ENCODE measurements around the gene SMIM30.

SMIM30 gene

DNA sequence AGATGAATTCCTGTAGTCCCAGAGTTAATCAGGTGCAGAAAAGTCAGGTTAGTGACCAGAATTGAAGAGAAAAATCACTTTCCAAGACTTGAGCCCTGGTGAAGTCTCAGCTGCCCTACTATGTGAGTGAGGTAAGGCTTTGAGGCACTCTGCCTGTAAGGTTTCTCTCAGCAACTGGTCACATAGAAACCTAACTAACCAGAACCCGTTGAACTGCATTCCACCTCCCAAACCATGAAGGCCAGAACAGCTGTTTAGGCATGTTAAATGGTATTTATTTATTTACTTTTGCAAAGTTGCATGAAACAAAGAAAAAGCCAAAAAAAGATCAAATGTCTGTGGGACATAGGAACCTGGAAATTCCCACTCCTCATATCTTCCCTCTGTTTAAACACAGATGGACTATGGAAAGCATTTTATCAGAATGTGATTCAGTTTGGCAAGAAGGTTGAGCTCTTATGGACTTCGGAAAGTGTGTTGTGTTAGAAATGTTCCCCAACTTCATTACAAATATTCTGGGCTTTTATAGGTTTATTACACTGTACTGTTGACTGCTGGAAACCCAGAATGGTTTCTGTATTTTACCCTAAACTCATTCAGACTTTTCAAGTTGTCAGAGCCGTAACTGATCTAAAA is 19.0 kb downstream of the SMIM30 start:
- Histone ChIP-seq H3K4me2 (ENCODE audit: low read depth, low read length) (no peak overlapping the region), H3K9me3 (replicated peaks; ENCODE audit: insufficient read depth, low read length) (no peaks in the 10 kb centered on the region), H3K36me3 (replicated peaks; ENCODE audit: insufficient read depth, low read length) (no peaks in the 10 kb centered on the region), H2AFZ (ENCODE audit: low read length) (no peak overlapping the region), H4K20me1 (ENCODE audit: insufficient read depth, low read length) (no peaks in the 10 kb centered on the region), H3K9ac (ENCODE audit: low read length) (no peak overlapping the region), H3K9me2 (replicated peaks; ENCODE audit: insufficient read depth, low read length) (no peaks in the 10 kb centered on the region), H3K4me3 (ENCODE audit: low read length) (no peak overlapping the region), H3K27me3 (replicated peaks; ENCODE audit: insufficient read depth, low read length) (no peaks in the 10 kb centered on the region), H3F3A (ENCODE audit: insufficient read depth, low read length) (no peaks in the 10 kb centered on the region), H3K79me2 (ENCODE audit: low read length) (no peaks in the 10 kb centered on the region), H3K4me1 (ENCODE audit: low read length) (no peaks in the 10 kb centered on the region), H3K27ac (ENCODE audit: low read length) (no peak overlapping the region)
- TF ChIP-seq EZH2 (optimal IDR thresholded peaks at IDR 0.05; ENCODE audit: low read depth, low read length) (no peak), EZH2phosphoT487 (IDR thresholded peaks at IDR 0.05; ENCODE audit: low read length) (no peak)
- TF ChIP-seq, protein P1, sequence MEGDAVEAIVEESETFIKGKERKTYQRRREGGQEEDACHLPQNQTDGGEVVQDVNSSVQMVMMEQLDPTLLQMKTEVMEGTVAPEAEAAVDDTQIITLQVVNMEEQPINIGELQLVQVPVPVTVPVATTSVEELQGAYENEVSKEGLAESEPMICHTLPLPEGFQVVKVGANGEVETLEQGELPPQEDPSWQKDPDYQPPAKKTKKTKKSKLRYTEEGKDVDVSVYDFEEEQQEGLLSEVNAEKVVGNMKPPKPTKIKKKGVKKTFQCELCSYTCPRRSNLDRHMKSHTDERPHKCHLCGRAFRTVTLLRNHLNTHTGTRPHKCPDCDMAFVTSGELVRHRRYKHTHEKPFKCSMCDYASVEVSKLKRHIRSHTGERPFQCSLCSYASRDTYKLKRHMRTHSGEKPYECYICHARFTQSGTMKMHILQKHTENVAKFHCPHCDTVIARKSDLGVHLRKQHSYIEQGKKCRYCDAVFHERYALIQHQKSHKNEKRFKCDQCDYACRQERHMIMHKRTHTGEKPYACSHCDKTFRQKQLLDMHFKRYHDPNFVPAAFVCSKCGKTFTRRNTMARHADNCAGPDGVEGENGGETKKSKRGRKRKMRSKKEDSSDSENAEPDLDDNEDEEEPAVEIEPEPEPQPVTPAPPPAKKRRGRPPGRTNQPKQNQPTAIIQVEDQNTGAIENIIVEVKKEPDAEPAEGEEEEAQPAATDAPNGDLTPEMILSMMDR (IDR thresholded peaks at IDR 0.05; ENCODE audit: low read length), result no peak
- no peak for DNase-seq

DNA sequence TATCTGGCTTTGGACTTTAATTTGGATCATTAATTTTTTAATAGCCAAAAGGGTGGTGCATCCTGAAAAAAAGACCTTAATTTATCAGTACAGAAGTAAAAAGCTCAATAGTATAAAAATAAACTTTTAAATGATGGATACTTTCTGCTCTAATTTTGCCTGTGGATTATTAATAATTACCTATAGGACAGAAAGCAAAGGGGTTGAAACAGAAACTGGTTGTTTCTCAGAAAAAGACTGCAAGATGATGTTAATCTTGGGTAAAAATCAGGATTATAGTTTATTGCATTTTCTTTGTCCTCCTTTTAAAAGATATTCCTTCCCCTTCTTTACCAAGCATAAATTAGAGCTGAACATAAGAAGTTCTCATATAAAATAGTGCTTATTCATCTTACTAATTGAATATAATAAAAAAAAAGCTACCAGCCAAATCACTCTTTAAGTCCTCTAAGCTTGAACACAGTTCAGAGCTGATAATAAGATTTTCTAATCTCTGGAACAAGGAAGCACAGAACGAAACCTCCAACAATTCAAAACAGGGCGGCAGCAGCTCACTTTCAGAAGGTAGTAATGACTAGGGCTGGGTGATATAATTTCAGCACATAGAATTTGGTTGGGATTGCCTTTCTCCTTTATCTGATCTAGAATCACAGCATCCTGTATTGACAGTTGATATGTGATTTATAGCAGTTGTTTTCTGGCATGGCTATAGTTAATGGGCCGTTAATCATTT is 23.7 kb downstream of the SMIM30 start:
- H3K4me2 ChIP-seq (ENCODE audit: low read depth, low read length), result no peak overlapping the region
- H3K9ac ChIP-seq (ENCODE audit: low read length), result no peak overlapping the region
- TF ChIP-seq, protein P1 (IDR thresholded peaks at IDR 0.05; ENCODE audit: low read length), result no peak
- TF ChIP-seq EZH2 (optimal IDR thresholded peaks at IDR 0.05; ENCODE audit: low read depth, low read length) (no peak), EZH2phosphoT487 (IDR thresholded peaks at IDR 0.05; ENCODE audit: low read length) (no peak)
- no peaks in the 10 kb centered on the region for H3F3A ChIP-seq (ENCODE audit: insufficient read depth, low read length)
- no peaks in the 10 kb centered on the region for H3K36me3 ChIP-seq (replicated peaks; ENCODE audit: insufficient read depth, low read length)
- H3K4me3 ChIP-seq (ENCODE audit: low read length), result no peak overlapping the region
- no peaks in the 10 kb centered on the region for H4K20me1 ChIP-seq (ENCODE audit: insufficient read depth, low read length)
- no peak overlapping the region for H2AFZ ChIP-seq (ENCODE audit: low read length)
- no peaks in the 10 kb centered on the region for H3K4me1 ChIP-seq (ENCODE audit: low read length)
- no peaks in the 10 kb centered on the region for H3K9me2 ChIP-seq (replicated peaks; ENCODE audit: insufficient read depth, low read length)
- H3K27me3 ChIP-seq (replicated peaks; ENCODE audit: insufficient read depth, low read length), result no peaks in the 10 kb centered on the region
- H3K79me2 ChIP-seq (ENCODE audit: low read length), result no peaks in the 10 kb centered on the region
- H3K9me3 ChIP-seq (replicated peaks; ENCODE audit: insufficient read depth, low read length), result no peaks in the 10 kb centered on the region
- no peak overlapping the region for H3K27ac ChIP-seq (ENCODE audit: low read length)
- DNase-seq, result no peak

DNA sequence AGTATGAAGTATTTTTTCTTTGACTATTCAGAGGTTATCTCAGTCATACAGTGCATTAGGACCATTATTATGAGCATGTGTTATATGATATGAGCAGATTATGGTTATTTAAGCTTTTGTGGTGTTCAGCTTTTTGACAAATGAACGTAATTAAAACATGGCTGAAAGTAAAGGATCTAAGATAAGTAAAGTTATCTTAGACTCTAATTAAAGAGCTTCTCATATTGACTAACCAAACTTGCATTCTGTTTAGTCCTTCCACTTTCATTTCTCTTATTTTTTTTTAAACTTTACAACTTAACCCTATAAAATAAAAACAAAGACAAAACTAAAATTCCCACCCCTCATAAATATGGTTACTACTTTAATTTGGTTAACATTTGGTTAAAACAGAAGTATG is 24.8 kb downstream of the SMIM30 start:
- no peaks in the 10 kb centered on the region for H3K9me3 ChIP-seq (replicated peaks; ENCODE audit: insufficient read depth, low read length)
- no peak for DNase-seq
- no peaks in the 10 kb centered on the region for H3K36me3 ChIP-seq (replicated peaks; ENCODE audit: insufficient read depth, low read length)
- H3K27me3 ChIP-seq (replicated peaks; ENCODE audit: insufficient read depth, low read length), result no peaks in the 10 kb centered on the region
- H3K4me3 ChIP-seq (ENCODE audit: low read length), result no peak overlapping the region
- TF ChIP-seq, protein P1 (IDR thresholded peaks at IDR 0.05; ENCODE audit: low read length), result no peak
- TF ChIP-seq EZH2 (optimal IDR thresholded peaks at IDR 0.05; ENCODE audit: low read depth, low read length) (no peak), EZH2phosphoT487 (IDR thresholded peaks at IDR 0.05; ENCODE audit: low read length) (no peak)
- H3K79me2 ChIP-seq (ENCODE audit: low read length), result no peaks in the 10 kb centered on the region
- no peaks in the 10 kb centered on the region for H3F3A ChIP-seq (ENCODE audit: insufficient read depth, low read length)
- H3K4me2 ChIP-seq (ENCODE audit: low read depth, low read length), result no peak overlapping the region
- H3K27ac ChIP-seq (ENCODE audit: low read length), result no peak overlapping the region
- no peak overlapping the region for H3K9ac ChIP-seq (ENCODE audit: low read length)
- no peaks in the 10 kb centered on the region for H4K20me1 ChIP-seq (ENCODE audit: insufficient read depth, low read length)
- H3K9me2 ChIP-seq (replicated peaks; ENCODE audit: insufficient read depth, low read length), result no peaks in the 10 kb centered on the region
- H2AFZ ChIP-seq (ENCODE audit: low read length), result no peak overlapping the region
- no peaks in the 10 kb centered on the region for H3K4me1 ChIP-seq (ENCODE audit: low read length)
